Activated naive CD8-positive, alpha-beta T cell treated with anti-CD3 and anti-CD28 coated beads, Interleukin-2, amount 50 U/mL, for 24 hours (primary cell): ENCODE data around the gene TUBA3E.
"Not testable (repeated sequence)": the region's sequence is repeated elsewhere in the genome, so short reads cannot be mapped to it uniquely, and the experiment has no call there.

Experiments used
- ATAC-seq: fragments of 150-1000 bp; cut with Tn5 transposase; one replicate; pipeline ENCODE4 v1.10.0; 2021
- DNase-seq: peaks from one replicate; pipeline ENCODE4 v3.0.0; 2021
- H3K27ac Mint-ChIP-seq: one replicate; pipeline ENCODE4 v1.8.0; 2021; ENCODE audit warnings: mild to moderate bottlenecking, mixed read lengths
- H3K27me3 Mint-ChIP-seq: one replicate; pipeline ENCODE4 v1.8.0; 2021; ENCODE audit warnings: mixed read lengths
- H3K36me3 Mint-ChIP-seq: one replicate; pipeline ENCODE4 v1.8.0; 2021; ENCODE audit warnings: low read depth, mixed read lengths
- H3K4me1 Mint-ChIP-seq: one replicate; pipeline ENCODE4 v1.8.0; 2021; ENCODE audit warnings: mixed read lengths
- H3K4me3 Mint-ChIP-seq: one replicate; pipeline ENCODE4 v1.8.0; 2021; ENCODE audit warnings: mild to moderate bottlenecking, moderate library complexity, mixed read lengths
- H3K9me3 Mint-ChIP-seq: one replicate; pipeline ENCODE4 v1.8.0; 2021; ENCODE audit warnings: mixed read lengths

Gene TUBA3E

GRCh38 chr2:130198343-130198742, at the start of gene TUBA3E:
TUBA3E (minus strand) TSS chr2:130198439; CDS start chr2:130198360, 79 bp downstream.
- ATAC-seq (no peak), DNase-seq (no peak)

GRCh38 chr2:130246430-130246829, 48.2 kb upstream of the TUBA3E start:
- DNase-seq (no peak), ATAC-seq (no peak)
- no peaks in the 10 kb centered on the region for H3K36me3 Mint-ChIP-seq
- H3K9me3 Mint-ChIP-seq = no peaks in the 10 kb centered on the region
- no peak overlapping the region for H3K27ac Mint-ChIP-seq
- H3K4me1 Mint-ChIP-seq = no peaks in the 10 kb centered on the region
- peaks cover 34% of the 10 kb centered on the region for H3K27me3 Mint-ChIP-seq
- H3K4me3 Mint-ChIP-seq = no peak overlapping the region

More at GRCh38 chr2:130198343-130198742, at the start of gene TUBA3E:
- Mint-ChIP-seq H3K9me3 (no peaks in the 10 kb centered on the region), H3K27me3 (no peaks in the 10 kb centered on the region), H3K4me3 (no peak within 1 kb of the TSS), H3K27ac (no peak within 1 kb of the TSS), H3K36me3 (no peaks in the 10 kb centered on the region), H3K4me1 (no peaks in the 10 kb centered on the region)

- Mint-ChIP-seq H3K27ac (no peak overlapping the region), H3K4me3 (no peak overlapping the region), H3K4me1 (no peaks in the 10 kb centered on the region), H3K36me3 (no peaks in the 10 kb centered on the region), H3K9me3 (no peaks in the 10 kb centered on the region), H3K27me3 (peaks cover 31% of the 10 kb centered on the region)
- DNase-seq (no peak), ATAC-seq (no peak)
These were observed 47.7 kb upstream of the TUBA3E start for GRCh38 chr2:130245976-130246375.

GRCh38 chr2:130243359-130243758, 45.1 kb upstream of the TUBA3E start:
- Mint-ChIP-seq H3K9me3 (no peaks in the 10 kb centered on the region), H3K27me3 (peaks cover 15% of the 10 kb centered on the region), H3K36me3 (no peaks in the 10 kb centered on the region), H3K27ac (no peak overlapping the region), H3K4me3 (no peak overlapping the region), H3K4me1 (no peaks in the 10 kb centered on the region)
- DNase-seq (no peak), ATAC-seq (no peak)

GRCh38 chr2:130241041-130241707, 42.9 kb upstream of the TUBA3E start:
- no peak for ATAC-seq

GRCh38 chr2:130239581-130239980, 41.3 kb upstream of the TUBA3E start:
- not testable (repeated sequence) for H3K4me3 Mint-ChIP-seq, ATAC-seq, H3K4me1 Mint-ChIP-seq, H3K36me3 Mint-ChIP-seq, DNase-seq, H3K27ac Mint-ChIP-seq, H3K9me3 Mint-ChIP-seq
- peaks cover 13% of the 10 kb centered on the region for H3K27me3 Mint-ChIP-seq

More at GRCh38 chr2:130241041-130241707, 42.9 kb upstream of the TUBA3E start:
- Mint-ChIP-seq H3K4me1 (no peaks in the 10 kb centered on the region), H3K27ac (no peak overlapping the region), H3K27me3 (peaks cover 16% of the 10 kb centered on the region), H3K4me3 (no peak overlapping the region), H3K36me3 (no peaks in the 10 kb centered on the region), H3K9me3 (no peaks in the 10 kb centered on the region)
- no peak for DNase-seq

GRCh38 chr2:130233066-130233465, 34.8 kb upstream of the TUBA3E start:
- ATAC-seq = peak; percentile 44
- not testable (repeated sequence) for H3K36me3 Mint-ChIP-seq, H3K4me3 Mint-ChIP-seq, H3K9me3 Mint-ChIP-seq, H3K4me1 Mint-ChIP-seq, H3K27ac Mint-ChIP-seq, DNase-seq
- peaks cover 11% of the 10 kb centered on the region for H3K27me3 Mint-ChIP-seq

- Mint-ChIP-seq H3K4me1 (no peaks in the 10 kb centered on the region), H3K9me3 (no peaks in the 10 kb centered on the region), H3K27ac (no peak overlapping the region), H3K36me3 (no peaks in the 10 kb centered on the region), H3K27me3 (peaks cover 13% of the 10 kb centered on the region), H3K4me3 (no peak overlapping the region)
- ATAC-seq (no peak), DNase-seq (no peak)
These were observed 33.4 kb upstream of the TUBA3E start for GRCh38 chr2:130231656-130232055.

- not testable (repeated sequence) for H3K36me3 Mint-ChIP-seq, H3K4me1 Mint-ChIP-seq, DNase-seq, ATAC-seq, H3K9me3 Mint-ChIP-seq, H3K27ac Mint-ChIP-seq, H3K4me3 Mint-ChIP-seq
- H3K27me3 Mint-ChIP-seq = peaks cover 10% of the 10 kb centered on the region
These were observed 32.7 kb upstream of the TUBA3E start for GRCh38 chr2:130230907-130231306.

GRCh38 chr2:130230376-130230775, 32.1 kb upstream of the TUBA3E start:
- H3K9me3 Mint-ChIP-seq, H3K27ac Mint-ChIP-seq, H3K36me3 Mint-ChIP-seq, ATAC-seq, H3K4me3 Mint-ChIP-seq, H3K4me1 Mint-ChIP-seq, DNase-seq: not testable (repeated sequence)
- H3K27me3 Mint-ChIP-seq = peaks cover 10% of the 10 kb centered on the region

- H3K4me3 Mint-ChIP-seq, H3K36me3 Mint-ChIP-seq, H3K9me3 Mint-ChIP-seq, H3K27ac Mint-ChIP-seq, H3K4me1 Mint-ChIP-seq: not testable (repeated sequence)
- ATAC-seq (peak; percentile 38), DNase-seq (peak; percentile 20)
- peaks cover 10% of the 10 kb centered on the region for H3K27me3 Mint-ChIP-seq
These were observed 30.9 kb upstream of the TUBA3E start for GRCh38 chr2:130229161-130229510.

- not testable (repeated sequence) for H3K36me3 Mint-ChIP-seq, H3K4me1 Mint-ChIP-seq, H3K27ac Mint-ChIP-seq, H3K4me3 Mint-ChIP-seq, H3K9me3 Mint-ChIP-seq, DNase-seq, ATAC-seq
- H3K27me3 Mint-ChIP-seq = peaks cover 10% of the 10 kb centered on the region
These were observed 30.4 kb upstream of the TUBA3E start for GRCh38 chr2:130228467-130229160.

- H3K27ac Mint-ChIP-seq, H3K9me3 Mint-ChIP-seq, ATAC-seq, H3K4me3 Mint-ChIP-seq, H3K4me1 Mint-ChIP-seq, H3K36me3 Mint-ChIP-seq, DNase-seq: not testable (repeated sequence)
- peaks cover 10% of the 10 kb centered on the region for H3K27me3 Mint-ChIP-seq
These were observed 29.8 kb upstream of the TUBA3E start for GRCh38 chr2:130228005-130228404.

- H3K27ac Mint-ChIP-seq, H3K36me3 Mint-ChIP-seq, H3K9me3 Mint-ChIP-seq, H3K4me1 Mint-ChIP-seq, DNase-seq, H3K4me3 Mint-ChIP-seq: not testable (repeated sequence)
- H3K27me3 Mint-ChIP-seq = peaks cover 15% of the 10 kb centered on the region
- ATAC-seq = peak; percentile 76
These were observed 24.3 kb upstream of the TUBA3E start for GRCh38 chr2:130222523-130222922.

GRCh38 chr2:130220505-130220904, 22.3 kb upstream of the TUBA3E start:
- not testable (repeated sequence) for ATAC-seq, H3K4me3 Mint-ChIP-seq, DNase-seq, H3K4me1 Mint-ChIP-seq, H3K27ac Mint-ChIP-seq, H3K36me3 Mint-ChIP-seq, H3K9me3 Mint-ChIP-seq
- H3K27me3 Mint-ChIP-seq = peaks cover 22% of the 10 kb centered on the region
